Endothelial cell of hepatic sinusoid (primary cell): Measurements from ENCODE around the gene PAPOLA.
"Not testable (repeated sequence)": the region's sequence is repeated elsewhere in the genome, so short reads cannot be mapped to it uniquely, and the experiment has no call there.

Experiments
- in situ Hi-C: cut with HindIII; loops from 2 replicates; pipeline ENCODE4 v1.10.0; 2017; ENCODE audit warnings: low sequenced_read_pairs

PAPOLA gene

GRCh38 chr14:96502621-96503305 lies 581 bp downstream of the PAPOLA start:
- in situ Hi-C loops = no loop called here

- in situ Hi-C loops = no loop called here
Measured at GRCh38 chr14:96503306-96503679, 1.1 kb downstream of the PAPOLA start.

GRCh38 chr14:96504353-96504752 lies 2.2 kb downstream of the PAPOLA start:
- in situ Hi-C loops = not testable (repeated sequence)

GRCh38 chr14:96507723-96508122 lies 5.5 kb downstream of the PAPOLA start:
- in situ Hi-C loops = no loop called here

DNA sequence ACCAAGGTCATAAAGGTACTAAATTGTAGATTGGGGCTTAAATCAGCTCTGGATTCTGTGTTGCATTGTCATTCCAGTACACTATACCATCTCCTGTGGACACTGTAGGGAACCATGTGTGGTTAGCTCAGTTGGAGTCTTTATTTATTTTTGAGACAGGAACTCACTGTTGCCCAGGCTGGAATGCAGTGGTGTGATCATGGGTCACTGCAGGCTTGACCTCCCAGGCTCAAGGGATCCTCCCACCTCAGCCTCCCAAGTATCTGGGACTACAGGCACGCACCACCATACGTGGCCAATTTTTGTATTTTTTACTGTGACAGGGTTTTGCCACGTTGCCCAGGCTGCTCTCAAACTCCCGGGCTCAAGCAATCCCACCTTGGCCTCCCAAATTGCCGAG lies 6.7 kb downstream of the PAPOLA start:
- in situ Hi-C loops = no loop called here

- in situ Hi-C loops = no loop called here
Measured at GRCh38 chr14:96509457-96510090, 7.4 kb downstream of the PAPOLA start.

- in situ Hi-C loops = no loop called here
Measured at GRCh38 chr14:96511146-96511545, 9.0 kb downstream of the PAPOLA start.

DNA sequence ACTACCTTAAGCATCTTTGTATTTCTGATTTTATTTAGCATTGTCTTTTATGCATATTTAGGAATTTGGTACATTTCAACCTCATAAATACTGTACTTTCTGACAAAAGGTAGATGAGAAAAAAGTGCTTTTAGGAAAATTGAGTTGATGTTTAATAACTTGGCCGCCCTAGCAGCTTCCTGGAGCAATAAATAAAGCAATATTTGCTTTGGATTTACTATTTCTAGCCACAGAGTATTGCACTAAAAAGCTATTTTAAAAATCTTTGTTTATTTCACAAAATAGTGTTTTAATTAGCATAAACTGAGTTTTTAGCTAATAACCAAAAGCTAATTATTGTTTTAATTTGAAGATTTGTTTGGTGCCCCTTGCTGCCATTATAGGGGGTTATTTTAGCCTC lies 9.5 kb downstream of the PAPOLA start:
- in situ Hi-C loops = no loop called here

DNA sequence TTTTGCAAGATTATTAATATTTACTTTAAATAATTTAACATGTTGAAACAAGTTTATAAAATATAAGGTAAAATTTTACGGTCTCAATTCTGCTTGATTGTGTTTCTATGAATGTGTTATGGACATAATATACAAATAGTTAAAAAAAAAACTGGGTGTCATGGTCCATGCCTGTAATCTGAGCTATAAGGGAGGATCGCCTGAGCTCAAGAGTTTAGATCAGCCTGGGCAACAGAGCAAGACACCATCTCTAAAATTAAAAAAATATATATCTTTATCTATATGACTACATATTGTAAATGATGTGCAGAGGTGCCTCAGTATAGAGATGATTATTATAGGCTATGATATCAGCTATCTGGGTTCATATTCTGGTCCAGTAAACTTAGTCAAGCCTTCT lies 9.9 kb downstream of the PAPOLA start:
- in situ Hi-C loops = no loop called here

- in situ Hi-C loops = no loop called here
Measured at GRCh38 chr14:96512602-96513397, 10.6 kb downstream of the PAPOLA start.

DNA sequence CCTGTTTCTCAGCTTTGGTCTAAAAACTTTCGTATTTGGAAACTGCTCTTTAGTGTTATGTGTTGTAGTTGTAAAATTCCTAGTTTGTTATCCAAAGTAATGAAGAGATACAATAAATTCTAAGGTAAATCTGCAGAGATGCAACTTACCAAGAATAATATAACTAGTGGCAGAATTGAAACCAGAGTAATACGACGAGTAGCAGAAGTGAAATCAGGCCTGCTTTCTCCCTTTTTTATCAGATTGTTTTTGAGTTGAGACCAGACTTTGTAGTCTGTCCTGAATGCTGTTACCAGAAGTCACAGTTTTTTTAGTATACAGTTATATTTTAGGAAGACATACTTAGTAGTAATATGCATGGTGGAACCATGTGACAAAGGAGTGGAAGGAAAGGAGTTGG lies 12.5 kb downstream of the PAPOLA start:
- in situ Hi-C loops = no loop called here

GRCh38 chr14:96515731-96516130 lies 13.5 kb downstream of the PAPOLA start:
- in situ Hi-C loops = no loop called here

GRCh38 chr14:96516351-96516750 lies 14.2 kb downstream of the PAPOLA start:
- in situ Hi-C loops = no loop called here

- in situ Hi-C loops = no loop called here
Measured at GRCh38 chr14:96519970-96520369, 17.8 kb downstream of the PAPOLA start.

GRCh38 chr14:96525452-96525851 lies 23.3 kb downstream of the PAPOLA start:
- in situ Hi-C loops = no loop called here

DNA sequence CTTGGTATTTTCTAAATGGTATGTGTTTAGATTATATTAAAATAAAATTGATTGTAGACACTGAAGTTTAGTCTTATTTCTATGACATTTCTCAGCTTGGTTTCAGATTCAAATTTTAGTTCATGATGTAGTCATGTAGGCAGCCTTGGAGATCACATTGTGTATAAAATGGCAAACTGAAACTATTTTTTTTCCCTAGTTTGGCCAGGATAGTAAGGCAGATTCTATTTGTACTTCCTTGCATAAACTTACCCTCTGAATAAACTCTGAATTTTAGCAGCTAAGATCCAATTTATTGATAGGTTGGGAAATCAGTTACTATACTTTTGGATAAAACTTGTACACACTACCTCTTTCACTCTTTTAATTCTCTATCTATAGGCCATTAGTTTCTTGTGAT lies 30.4 kb downstream of the PAPOLA start:
- in situ Hi-C loops = no loop called here

- in situ Hi-C loops = no loop called here
Measured at GRCh38 chr14:96536807-96537206, 34.6 kb downstream of the PAPOLA start.

- in situ Hi-C loops = no loop called here
Measured at GRCh38 chr14:96538097-96538989, 36.2 kb downstream of the PAPOLA start.

DNA sequence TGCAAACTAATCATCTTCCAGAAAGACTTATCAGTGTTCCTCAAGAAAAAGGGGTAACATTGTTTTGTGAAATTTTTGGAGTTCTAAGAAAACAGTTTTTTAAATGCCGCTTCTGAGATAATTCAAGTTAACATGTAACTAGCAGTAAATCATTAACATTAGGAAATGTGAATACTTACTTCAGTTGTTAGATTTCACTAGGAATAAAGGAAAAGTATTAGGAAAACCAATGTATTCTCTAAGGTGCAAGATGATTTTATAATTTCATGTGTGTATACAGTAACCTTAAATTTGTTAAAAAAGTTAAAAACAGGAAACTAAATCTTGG lies 36.8 kb downstream of the PAPOLA start:
- in situ Hi-C loops = no loop called here

DNA sequence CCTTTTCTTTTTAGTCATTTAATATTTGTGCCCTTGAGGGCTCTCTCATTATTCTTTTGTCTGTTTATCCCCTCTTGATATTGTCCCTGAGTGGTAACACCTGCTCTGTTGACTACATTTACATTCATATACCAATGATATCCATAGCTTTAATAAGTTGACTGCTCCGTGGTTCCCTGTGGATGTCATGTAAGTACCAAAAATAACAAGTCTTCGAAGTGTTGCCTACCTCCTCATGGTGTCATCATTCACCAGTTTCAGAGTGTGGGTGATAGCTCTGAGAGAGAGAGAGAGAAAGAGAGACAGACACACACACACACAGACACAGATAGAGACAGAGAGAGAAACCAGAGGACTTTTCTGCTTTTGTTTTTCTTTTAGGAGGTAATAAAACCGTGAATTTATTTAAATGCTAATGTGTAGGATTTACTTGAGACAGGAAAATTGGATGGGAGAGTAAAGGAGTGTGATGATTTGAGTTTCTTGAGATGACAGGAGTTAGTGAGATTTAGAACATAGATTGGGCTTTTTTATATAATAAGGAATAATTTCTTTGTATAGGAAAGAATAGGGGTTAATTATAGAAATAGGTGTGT lies 52.2 kb downstream of the PAPOLA start:
- in situ Hi-C loops = no loop called here

DNA sequence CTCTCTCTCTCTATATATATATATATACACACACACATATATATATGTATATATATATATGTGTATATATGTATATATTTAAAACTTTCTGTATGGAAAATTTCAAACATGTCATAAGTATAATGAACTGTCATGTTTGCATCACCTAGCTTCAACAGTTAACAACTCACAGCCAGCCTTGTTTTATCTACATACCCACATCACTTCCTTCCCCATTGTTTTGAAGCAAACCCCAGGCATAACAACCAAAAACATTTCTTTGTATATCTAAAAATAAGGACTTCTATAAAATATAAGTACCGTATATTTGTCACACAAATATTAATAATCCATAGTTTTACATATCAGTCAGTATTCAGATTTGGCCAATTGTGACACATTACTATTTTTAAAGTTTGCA lies 57.4 kb downstream of the PAPOLA start:
- in situ Hi-C loops = no loop called here
